Ovary (tissue), 3 donors: Measurements from ENCODE around the gene MROH9.

Experiments
- EP300 ChIP-seq: sonication (generic); formaldehyde crosslinking; IDR thresholded peaks from one replicate; pipeline ENCODE4 v1.6.1; 2017; ENCODE audit warnings: antibody characterized with exemption
- POLR2A ChIP-seq: fragments of 450-650 bp; IDR thresholded peaks from one replicate; pipeline ENCODE4 v1.6.1; 2017; ENCODE audit warnings: antibody characterized with exemption, mild to moderate bottlenecking, moderate library complexity
- TF ChIP-seq, protein P1 (sequence below), 3 donors: fragments of 450-650 bp in 2 of 3; fragments of 200-600 bp in 1 of 3; IDR thresholded peaks; one replicate each; pipeline versions ENCODE4 v1.5.1 to v1.8.0; 2016 to 2022; ENCODE audit warnings: antibody characterized with exemption in 3 of 3, mild to moderate bottlenecking in 1 of 3
- donor health status: DM: no; HTN: no; CAD: no.

DNA sequence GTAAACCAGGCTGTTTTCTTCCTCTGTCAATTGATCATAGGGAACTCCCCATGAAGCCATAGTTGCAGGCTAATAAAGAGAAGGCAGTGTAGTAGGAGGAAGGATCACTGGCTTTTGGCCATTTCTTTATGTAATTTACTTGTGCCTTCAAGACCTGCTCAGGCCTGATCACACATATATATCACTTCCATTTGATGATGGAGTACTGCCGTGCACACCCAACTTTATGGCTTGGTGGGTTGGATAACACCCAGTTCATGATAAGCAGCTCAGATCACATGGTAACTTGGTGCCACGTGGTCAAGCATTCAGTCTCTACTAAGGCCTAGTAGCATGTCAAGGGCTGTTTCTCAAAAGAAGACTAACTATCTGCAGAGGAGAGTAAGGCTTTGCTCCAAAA is 4.1 kb downstream of the MROH9 start:
- TF ChIP-seq, protein P1, sequence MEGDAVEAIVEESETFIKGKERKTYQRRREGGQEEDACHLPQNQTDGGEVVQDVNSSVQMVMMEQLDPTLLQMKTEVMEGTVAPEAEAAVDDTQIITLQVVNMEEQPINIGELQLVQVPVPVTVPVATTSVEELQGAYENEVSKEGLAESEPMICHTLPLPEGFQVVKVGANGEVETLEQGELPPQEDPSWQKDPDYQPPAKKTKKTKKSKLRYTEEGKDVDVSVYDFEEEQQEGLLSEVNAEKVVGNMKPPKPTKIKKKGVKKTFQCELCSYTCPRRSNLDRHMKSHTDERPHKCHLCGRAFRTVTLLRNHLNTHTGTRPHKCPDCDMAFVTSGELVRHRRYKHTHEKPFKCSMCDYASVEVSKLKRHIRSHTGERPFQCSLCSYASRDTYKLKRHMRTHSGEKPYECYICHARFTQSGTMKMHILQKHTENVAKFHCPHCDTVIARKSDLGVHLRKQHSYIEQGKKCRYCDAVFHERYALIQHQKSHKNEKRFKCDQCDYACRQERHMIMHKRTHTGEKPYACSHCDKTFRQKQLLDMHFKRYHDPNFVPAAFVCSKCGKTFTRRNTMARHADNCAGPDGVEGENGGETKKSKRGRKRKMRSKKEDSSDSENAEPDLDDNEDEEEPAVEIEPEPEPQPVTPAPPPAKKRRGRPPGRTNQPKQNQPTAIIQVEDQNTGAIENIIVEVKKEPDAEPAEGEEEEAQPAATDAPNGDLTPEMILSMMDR (IDR thresholded peaks at IDR 0.05) = no peak
- no peak for TF ChIP-seq POLR2A
- no peak for TF ChIP-seq EP300
